Activated CD4-positive, alpha-beta T cell treated with anti-CD3 and anti-CD28 coated beads, Interleukin-2, Interleukin-6, amounts not matched to agents 100 ng/mL and 50 ng/mL, durations not matched to agents 16 hours and 8 hours (primary cell): ENCODE results near the gene MND1.

Experiments
- DNase-seq: peaks from one replicate; pipeline ENCODE4 v3.0.0-alpha.2; 2020

MND1 gene

DNA sequence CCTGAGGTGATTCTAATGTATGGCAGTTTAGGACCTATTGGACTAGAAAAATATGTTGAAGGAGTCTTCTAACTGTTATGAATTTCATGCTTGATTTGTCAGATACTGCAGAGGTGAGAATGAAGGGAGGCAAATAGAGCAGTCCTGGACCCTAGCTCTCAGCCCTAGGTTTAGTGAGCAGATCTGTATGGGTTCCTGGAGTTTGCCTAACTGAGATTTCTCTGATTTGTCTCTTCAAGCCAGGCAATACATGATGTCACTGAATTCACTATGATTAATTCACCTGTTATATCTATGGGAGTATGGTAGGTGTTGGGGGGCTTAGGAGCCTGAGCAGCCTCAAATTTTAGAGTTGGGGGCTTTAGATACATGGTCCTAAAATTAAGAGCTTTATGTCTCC, 2.6 kb downstream of the MND1 start:
- no peak for DNase-seq

DNA sequence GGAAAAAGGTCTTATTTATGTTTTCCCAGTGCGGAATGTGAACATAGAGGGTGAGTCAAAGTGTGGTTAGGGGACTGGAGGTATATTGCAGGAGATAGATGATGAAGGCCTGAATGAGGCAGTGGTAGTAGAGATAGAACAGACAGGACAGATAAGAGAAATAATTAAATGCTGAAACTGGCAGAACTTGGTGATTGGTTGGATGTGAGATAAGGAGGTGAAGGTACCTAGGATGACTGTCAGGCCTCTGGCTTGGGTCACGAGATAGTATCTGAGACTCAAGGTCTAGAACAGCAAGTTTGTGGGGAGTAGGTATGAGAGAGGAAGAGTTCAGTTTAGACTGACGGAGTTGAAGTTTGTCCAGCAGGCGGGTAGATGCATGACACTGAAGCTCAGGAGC, 3.5 kb downstream of the MND1 start:
- DNase-seq: no peak

DNA sequence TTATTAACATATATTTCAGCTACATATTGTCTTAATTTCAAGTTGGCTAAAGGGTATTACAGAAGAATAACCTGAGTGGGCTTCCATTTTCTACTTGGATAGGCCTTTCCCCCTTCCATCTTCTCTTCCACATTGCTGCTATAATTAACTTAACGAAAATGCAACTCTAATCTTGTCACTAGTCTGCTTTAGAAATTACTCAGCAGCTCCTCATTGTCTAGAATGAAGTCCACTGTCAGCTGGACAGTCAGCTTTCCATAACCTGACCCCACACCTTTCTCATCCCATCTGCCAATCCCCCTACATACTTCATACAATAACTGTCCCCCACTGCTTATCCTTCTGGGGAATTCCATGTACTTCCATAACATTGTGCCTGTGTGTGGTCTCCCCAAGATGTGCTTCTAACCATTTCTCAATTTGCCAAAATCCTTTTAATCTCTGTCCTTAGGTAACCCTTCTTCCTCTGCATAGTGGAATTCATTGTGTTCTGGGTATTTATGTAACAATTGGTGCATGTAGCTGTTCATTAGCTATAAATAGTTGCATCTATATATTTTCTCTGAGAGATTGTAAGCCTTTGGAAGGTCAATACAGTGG, 4.8 kb downstream of the MND1 start:
- DNase-seq: no peak

DNA sequence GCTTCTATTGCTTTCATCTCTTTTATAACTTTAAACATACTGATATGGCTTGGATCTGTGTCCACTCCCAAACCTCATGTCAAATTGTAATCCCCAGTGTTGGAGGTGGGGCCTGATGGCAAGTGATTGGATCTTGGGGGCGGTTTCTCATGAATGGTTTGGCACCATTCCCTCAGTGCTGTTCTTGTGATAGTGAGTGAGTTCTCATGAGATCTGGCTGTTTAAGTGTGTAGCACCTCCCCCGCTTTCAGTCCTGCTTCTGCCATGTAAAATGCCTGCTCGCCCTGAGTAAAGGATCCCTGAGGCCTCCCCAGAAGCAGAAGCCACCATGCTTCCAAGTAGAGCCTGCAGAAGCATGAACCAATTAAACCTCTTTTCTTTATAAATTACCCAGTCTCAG, 17.7 kb downstream of the MND1 start:
- DNase-seq: no peak

DNA sequence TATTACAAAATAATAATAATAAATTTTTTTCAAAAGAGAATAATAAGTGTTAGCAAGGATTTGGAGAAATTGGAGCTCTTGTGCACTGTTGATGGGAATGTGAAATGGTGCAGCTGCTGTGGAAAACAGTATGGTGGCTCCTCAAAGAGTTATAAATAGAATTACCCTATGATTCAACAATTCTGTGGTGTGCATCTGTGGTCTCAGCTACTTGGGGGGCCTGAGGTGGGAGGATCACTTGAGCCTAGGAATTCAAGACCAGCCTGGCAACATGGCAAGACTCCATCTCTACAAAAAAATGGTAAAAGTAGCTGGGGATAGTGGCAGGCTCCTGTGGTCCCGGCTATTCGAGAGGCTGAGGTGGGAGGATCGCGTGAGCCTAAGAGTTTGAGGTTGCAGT, 19.6 kb downstream of the MND1 start:
- no peak for DNase-seq

DNA sequence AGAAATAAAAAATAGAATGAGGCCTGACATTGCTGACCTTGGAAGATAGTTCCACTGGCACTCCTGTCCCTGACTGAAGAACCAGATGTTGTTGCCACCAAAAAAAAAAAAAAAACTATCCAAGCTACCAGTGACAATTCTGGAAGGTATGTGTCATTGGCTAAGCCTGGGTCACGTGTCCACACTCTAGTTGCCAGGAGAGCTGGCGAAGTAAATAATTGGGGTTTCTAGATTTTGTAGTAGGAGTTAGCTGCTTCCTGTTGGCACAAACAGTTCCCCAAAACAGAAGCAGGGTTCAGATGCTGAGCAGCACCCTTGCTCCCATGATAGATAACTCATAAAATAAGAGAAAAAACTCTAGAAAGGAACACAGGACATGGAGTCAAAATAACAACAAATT, 20.5 kb downstream of the MND1 start:
- DNase-seq: no peak

DNA sequence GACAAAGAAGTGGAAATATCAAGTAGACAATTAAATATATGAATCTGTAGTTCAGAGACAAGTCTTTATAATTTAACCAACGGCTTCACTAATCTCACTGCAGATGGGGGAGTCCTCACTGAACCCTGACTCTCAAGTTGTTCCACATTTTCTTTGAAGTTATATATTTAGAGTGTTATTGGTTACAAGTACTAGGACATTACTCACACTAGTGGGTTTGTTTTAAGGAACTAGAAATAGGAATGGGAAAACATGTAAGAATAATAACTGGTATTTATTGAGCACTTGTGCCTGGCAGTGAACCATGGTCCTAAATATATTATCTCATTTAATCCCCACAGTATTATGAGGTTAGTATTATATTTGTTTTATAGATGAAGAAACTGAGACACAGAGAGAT, 22.0 kb downstream of the MND1 start:
- DNase-seq: no peak

DNA sequence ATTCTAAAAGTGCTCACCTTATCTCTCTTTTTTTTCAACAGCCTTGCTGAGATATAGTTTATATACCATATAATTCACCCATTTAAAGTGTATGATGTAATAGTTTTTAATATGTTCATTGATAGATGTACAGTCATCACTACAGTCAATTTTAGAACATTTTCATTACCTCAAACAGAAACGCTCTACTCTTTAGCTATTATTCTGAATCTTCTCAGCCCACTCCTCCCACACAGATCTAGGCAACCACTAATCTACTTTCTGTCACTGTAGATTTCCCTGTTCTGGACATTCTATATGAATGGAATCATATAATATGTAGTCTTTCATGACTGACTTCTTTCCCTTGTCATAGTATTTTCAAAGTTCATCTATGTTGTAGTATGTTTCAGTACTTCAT, 22.6 kb downstream of the MND1 start:
- no peak for DNase-seq

DNA sequence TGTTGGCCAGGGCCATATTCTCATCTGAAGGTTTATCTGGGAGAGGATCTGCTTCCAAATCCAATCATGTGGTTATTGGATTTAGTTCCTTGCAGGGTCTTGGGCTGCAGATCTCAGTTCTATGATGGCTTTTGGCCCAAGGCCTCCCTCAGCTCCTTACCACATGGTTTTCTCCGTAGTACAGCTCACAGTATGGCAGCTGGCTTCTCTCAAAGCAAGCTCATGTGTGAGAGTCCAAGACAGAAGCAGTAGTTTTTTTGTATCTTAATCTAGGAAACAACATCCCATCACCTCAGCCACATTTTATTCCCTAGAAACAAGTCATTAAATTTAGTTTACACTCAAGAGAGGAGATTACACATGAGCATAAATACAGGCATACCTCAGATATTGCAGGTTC, 24.5 kb downstream of the MND1 start:
- DNase-seq: no peak

DNA sequence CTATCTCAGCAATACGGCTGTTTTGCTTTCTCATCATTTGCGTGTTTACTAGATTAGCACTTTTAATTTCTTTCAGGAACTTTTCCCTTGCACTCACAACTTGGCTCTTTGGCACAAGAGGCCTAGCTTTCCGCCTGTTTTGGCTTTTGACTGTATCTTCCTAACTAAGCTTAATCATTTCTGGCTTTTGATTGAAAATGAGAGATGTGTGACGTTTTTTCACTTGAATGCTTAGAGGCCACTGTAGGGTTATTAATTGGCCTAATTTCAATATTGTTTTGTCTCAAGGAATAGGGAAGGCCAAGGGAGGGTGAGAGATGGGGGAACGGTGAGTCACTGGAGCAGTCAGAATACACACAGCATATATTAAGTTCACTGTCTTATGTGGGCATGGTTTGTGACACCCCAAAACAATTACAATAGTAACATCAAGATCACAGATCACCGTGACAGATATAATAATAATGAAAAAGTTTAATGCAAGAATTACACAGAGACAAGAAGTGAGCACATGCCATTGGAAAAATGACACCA, 27.3 kb downstream of the MND1 start:
- peak; percentile 42 for DNase-seq

DNA sequence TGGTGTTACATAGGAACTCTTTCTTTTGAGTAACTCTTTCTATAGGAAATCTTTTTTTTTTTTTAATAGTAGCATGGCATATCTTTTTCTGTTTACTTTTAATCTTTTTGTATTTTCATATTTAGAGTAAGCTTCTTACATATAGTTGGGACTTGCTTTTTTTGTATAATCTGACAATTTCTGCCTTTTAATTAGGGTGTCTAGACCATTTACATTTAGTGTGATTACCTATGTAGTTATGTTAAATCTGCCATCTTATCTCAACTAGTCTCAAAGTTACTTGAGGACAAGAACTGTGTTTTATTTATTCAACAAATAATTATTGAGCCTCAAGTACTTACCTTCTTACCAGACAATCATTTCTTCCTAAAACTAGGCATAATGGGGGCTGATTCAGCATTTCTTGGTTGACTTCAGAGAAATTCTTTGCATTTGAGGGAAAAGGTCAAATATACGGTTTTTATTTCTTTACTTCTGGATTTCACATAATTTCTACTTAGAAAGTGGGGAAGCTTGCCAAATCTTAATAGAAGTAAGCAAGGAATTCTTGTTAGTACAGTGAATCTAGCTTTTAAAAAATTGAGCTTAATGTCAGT, 28.6 kb downstream of the MND1 start:
- DNase-seq: no peak

DNA sequence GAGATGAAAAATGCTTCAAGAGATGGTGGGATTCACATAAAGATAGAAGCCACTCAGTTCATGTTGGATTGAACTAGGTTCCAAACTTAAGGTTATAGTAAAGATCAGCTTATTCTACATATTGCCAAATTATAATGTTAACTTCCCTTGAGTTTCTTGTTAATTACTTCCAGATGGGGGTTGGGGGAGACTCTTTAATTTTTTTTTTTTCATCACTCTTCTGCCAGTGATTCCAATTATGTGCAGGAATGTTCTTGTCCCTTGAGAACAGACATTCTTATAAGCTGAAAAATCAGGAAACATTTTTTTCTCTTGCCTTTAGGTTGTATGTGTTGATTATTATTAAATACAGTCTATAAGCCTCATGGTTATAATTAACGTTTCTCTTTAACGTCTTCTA, 30.0 kb downstream of the MND1 start:
- DNase-seq: no peak

DNA sequence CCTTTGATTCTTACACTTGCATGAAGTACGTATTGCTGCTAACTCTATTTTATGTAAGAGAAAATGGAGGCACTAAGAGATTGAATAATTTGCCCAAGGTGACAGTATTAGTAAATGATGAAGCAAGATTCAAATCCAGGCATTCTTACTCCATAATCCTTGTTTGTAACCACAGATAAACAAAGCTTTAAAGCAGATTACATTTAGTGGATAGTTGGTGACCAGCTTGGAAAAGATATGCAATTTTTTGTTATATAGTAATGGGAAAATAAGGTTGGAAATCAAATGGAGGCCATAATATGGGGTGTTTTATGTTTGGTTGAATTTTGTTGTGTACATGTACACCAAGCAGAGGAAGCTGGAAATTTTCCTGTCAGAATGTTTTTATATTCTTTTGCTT, 30.8 kb downstream of the MND1 start:
- no peak for DNase-seq

DNA sequence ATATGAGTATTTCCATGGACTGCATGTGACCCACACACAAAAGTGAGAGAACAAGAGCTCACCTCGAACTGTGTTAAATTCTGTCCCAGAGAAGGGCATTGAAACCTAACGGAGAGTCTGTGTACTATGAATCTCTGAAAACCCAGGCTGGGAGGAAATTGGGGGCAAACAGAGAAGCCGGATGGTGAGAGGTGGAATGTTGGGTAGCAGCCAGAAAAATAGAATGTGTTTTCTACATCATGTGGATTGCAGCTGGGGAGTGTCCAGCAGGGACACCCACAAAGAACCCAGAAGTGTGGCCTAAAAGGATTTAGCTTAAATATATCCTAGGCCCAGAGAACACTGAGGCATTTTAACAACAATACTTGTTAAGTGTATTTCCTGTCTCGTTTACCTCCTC, 38.6 kb downstream of the MND1 start:
- no peak for DNase-seq

DNA sequence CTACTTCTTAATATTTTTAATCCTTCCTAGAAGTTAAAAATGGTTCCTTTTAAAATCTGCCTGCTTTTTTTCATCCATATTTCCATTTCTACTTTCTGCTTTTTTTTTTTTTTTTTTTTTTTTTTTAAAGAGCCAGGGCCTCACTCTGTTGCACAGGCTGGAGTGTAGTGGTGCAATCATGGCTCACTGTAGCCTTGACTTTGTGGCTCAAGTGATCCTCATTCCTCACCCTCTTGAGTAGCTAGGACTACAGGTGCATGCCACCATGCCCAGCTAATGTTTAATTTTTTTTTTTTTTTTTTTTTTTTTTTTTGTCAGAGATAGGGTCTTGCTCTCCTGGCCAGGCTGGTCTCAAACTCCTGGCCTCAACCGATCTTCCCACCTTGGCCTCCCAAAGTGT, 39.7 kb downstream of the MND1 start:
- no peak for DNase-seq

DNA sequence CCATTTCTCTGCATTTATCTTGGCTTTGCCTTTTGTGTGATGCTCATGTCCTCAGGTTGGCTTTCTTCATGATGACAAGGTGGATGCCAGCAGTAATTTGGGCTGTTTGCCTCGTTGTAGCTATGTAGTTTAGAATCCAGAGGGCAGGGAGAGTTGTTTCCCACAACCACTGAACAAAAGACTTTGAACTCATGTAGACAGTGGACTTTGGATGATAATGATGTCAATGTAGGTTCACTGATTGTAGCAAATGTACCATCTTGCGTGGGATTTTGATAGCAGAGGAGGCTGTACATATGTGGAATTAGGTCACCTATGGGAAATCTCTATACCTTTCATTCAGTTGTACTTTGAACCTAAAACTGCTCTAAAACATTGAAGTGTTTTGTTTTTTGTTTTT, 41.3 kb downstream of the MND1 start:
- DNase-seq: no peak

DNA sequence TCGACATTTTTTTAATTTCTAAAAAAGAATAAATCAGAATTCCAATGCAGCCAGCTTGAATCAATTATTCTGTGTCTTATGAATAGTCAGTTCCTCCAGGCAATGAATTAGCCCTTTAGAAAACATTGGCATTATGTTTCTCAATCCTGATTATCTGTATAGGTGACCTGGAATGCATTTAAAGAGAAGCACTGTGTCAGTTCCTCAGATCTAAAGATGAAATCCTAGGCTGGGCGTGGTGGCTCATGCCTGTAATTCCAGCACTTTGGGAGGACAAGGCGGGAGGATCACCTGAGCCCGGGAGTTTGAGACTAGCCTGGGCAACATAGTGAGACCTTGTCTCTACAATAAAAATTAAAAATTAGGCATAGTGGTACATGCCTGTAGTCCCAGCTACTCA, 43.5 kb downstream of the MND1 start:
- no peak for DNase-seq

DNA sequence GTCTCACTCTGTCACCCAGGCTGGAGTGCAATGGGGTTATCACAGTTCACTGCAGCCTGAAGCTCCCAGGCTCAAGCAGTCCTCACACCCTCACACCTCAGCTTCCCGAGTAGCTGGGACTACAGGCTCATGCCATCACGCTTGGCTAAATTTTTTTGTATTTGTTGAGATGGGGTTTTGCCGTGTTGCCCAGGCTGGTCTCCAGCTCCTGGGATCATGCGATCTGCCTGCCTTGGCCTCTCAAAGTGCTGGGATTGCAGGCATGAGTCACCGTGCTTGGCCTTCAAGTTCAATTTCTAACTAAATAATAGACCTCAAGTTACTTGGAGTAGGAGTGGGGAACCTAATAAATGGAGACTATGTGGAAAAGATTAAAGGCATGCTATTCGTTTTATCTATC, 48.9 kb downstream of the MND1 start:
- no peak for DNase-seq

DNA sequence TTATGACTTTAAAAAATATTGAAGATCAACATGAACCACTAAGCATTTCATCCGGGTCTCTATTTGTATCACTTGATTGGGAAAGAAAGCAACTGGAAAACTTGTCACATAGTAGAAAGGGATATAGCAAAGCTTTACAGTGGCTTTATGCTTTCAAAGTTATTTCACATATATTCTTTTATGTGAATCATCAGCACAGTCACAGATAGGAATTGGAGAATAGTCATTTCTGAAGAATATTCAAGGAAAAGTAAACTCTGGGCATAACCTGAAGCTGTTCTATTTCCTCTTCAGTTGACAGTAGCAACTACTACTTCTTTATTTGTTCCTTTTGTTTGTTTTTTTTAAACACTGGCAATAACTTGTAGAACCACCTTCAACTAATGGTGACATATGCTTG, 50.5 kb downstream of the MND1 start:
- no peak for DNase-seq

DNA sequence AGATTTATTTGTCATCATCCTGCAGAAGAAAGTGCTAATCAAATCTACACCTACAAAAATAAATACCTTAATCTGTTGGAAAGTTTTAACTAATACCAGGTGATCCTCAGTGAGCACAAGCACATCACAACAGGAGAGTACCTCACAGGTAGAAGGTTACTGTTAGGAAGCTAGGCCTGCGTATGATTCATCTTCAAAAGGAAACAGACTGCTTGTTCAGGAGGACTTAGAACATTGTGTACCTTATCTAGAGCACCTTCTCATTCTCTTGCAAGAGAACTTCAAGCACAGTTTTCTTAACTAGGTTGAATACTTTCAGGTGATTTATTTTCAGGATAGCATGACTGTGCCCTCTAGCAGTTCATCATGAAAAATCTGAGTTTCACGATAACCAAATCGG, 54.2 kb downstream of the MND1 start:
- no peak for DNase-seq

DNA sequence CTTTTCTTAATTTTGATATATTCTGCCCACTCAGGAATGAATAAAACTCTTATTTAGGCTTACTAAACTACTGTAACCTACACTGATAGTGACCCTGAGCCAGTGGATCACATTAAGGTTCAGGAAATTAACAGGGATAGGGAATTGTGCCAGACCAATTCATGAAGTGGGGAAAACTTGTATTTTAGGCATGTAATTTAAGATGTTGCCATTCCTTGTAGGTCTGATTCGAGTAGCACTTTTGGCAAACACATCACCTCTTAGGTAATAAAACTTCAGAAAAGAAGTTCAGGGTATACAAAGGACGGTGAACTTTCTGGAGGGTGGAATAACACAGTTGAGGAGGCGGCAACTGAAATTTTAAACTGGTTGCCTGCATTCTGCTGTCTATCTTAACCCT, 54.9 kb downstream of the MND1 start:
- no peak for DNase-seq

DNA sequence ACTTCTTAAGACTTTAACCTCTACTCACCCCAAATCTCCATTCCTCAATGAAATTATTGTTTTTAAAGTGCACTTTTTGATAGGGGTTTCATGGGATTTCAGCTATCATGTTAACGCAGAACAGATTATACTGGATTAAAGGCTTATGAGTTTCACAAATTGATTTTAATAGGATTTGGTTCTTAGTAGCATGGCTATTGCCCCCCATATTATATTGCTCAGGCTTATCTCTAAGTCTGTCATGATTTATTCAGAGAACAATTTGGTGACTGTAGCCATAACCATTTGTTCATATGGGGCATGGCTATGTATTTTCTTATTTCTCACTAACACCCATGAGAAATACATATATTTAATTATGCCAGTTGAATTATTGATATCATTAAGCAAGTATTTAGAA, 57.0 kb downstream of the MND1 start:
- no peak for DNase-seq

DNA sequence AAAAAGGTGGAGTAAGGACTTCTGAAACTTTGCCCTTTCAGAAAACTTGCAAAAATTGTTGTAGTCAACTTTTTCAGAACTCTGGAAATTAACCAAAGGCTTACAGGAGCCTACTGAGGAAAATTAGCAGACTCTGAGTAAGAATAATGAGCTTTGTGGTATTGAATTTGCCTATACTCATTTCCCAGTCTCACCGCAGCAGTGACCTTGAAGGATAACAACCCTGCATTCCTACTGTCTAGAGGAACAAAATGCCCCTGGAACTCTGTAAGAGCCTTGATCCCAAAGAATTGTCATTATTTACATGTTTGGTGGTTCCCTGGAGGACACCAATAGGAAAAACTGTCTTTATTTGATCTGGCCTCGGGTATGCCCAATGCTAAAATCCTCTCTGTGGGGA, 57.9 kb downstream of the MND1 start:
- DNase-seq: no peak

DNA sequence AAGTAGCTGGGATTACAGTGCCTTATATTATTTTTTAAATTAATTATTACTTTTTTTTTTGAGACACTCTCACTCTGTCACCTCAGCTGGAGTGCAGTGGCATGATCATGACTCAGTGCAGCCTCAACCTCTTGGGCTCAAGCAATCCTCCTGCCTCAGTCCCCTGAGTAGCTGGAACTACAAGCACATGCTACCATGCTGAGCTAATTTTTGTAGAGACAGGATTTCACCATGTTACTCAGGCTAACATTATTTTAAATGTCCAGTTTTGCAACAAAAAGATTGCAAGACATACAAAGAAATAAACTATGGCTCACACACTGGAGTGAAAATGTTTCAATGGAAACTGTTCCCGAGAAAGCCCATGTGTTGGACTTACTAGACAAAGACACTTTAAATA, 59.2 kb downstream of the MND1 start:
- DNase-seq: no peak

DNA sequence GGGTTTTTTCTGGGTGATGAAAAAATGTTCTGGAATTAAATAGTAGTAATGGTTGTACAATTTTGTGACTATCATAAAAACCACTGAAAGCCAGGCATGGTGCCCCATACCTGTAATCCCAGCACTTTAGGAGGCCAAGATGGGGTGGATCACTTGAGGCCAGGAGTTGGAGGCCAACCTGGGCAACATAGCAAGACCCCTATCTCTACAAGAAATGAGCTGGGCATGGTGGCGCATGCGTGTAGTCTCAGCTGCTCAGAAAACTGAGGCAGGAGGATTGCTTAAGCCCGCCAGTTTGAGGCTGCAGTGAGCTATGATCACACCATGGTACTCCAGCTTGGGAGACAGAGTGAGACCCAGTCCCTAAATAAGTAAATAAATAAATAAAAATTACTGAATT, 63.4 kb downstream of the MND1 start:
- DNase-seq: no peak
